AG09309 (cell line): ENCODE measurements around the gene PSIP1.
"Not testable (repeated sequence)": the region's sequence is repeated elsewhere in the genome, so short reads cannot be mapped to it uniquely, and the experiment has no call there.

Experiments
- DNase-seq: peaks from one replicate; pipeline ENCODE4 v3.0.0-alpha.2; 2010; ENCODE audit warnings: low read depth
- H3K4me3 ChIP-seq: 2 replicates; pipeline ENCODE4 v1.5.1; 2011; ENCODE audit warnings: mild to moderate bottlenecking, low read depth, low read length, moderate library complexity; ENCODE audit not compliant: control insufficient read depth
- TF ChIP-seq, protein P1 (sequence below): IDR thresholded peaks from 2 replicates; pipeline ENCODE4 v1.5.1; 2011; ENCODE audit warnings: mild to moderate bottlenecking, low read depth, low read length, inconsistent platforms; ENCODE audit not compliant: insufficient read depth, control insufficient read depth; ENCODE audit errors: missing control alignments

The PSIP1 gene

DNA sequence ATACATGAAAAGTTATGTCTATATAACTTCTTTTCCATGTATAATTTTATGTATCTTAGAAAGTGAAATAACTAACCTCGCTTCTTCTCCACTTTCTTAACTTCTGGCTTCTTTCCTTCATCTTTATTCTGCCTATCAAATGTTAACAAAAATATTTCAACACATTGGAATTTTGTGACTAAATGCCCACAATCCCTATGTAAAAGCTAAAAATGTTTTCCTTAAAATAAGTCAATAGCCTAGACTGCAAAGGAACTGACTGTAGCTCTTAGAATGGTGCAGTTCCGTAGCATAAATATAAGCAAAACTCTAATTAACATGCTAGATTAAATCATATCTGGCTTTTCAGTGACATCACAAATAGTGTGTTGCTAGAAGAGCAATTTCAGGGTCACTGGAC, 40.9 kb downstream of the PSIP1 start:
- TF ChIP-seq, protein P1, sequence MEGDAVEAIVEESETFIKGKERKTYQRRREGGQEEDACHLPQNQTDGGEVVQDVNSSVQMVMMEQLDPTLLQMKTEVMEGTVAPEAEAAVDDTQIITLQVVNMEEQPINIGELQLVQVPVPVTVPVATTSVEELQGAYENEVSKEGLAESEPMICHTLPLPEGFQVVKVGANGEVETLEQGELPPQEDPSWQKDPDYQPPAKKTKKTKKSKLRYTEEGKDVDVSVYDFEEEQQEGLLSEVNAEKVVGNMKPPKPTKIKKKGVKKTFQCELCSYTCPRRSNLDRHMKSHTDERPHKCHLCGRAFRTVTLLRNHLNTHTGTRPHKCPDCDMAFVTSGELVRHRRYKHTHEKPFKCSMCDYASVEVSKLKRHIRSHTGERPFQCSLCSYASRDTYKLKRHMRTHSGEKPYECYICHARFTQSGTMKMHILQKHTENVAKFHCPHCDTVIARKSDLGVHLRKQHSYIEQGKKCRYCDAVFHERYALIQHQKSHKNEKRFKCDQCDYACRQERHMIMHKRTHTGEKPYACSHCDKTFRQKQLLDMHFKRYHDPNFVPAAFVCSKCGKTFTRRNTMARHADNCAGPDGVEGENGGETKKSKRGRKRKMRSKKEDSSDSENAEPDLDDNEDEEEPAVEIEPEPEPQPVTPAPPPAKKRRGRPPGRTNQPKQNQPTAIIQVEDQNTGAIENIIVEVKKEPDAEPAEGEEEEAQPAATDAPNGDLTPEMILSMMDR, result no peak
- no peak for DNase-seq
- no peak overlapping the region for H3K4me3 ChIP-seq

- no peak overlapping the region for H3K4me3 ChIP-seq
- no peak for DNase-seq
- TF ChIP-seq, protein P1, result no peak
Observed at GRCh38 chr9:15469406-15469805, 41.4 kb downstream of the PSIP1 start.

DNA sequence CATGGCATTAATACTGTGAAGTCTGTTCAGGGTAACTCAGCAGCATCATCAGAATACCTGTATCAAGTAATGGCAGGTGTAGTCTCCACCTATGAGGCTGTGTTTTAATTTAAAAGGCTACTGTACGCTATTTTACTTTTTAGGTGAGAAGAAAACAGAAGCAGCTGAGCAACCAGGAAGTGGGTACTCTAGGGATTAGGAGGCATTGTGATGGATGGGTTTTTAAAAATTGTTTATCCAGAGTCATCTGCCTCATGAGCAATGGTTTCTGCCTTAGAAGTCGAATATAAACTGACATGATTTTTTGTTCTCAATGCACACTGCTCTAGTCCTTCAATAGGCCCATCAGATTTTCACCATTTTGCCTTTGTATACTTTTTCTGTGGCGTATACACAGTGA, 42.6 kb downstream of the PSIP1 start:
- DNase-seq, result no peak
- no peak overlapping the region for H3K4me3 ChIP-seq
- TF ChIP-seq, protein P1, result no peak

DNA sequence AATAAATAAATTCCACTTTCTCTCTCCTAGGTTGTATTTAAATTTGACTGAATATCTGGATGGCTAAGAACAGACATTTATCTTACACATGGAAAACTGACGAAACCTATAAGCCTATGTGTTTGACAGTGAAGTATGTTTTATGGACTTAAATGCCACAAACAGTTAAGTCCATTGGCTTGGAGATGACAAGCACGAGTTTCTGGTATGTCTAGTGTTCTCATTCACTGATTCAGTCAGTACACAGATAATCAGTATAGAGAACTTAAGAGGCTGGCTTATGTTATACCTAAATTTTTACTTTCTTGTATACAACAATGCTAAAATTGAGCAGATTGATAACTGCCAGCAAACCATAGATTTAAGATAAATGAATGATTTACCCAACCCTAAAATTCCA, 49.2 kb downstream of the PSIP1 start:
- H3K4me3 ChIP-seq, result no peak overlapping the region
- TF ChIP-seq, protein P1, result no peak
- no peak for DNase-seq

- H3K4me3 ChIP-seq, result no peak overlapping the region
- no peak for DNase-seq
- TF ChIP-seq, protein P1, result no peak
Observed at GRCh38 chr9:15461056-15461455, 49.7 kb downstream of the PSIP1 start.

DNA sequence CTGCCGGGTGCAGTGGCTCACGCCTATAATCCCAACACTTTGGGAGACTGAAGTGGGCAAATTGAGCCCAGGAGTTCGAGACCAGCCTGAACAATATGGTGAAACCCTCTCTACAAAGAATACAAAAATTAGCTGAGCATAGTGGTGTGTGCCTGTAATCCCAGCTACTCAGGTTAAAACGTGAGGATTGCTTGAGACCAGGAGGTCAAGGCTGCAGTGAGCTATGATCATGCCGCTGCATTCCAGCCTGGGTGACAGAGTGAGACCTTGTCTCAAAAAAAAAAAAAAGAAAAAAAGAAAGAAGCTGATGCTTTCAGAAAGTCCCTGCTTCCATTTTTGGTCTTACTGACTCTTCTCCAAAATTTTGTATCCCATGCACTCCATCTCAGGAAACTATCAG, 56.8 kb downstream of the PSIP1 start:
- no peak for DNase-seq
- no peak overlapping the region for H3K4me3 ChIP-seq
- TF ChIP-seq, protein P1, result no peak

GRCh38 chr9:15444141-15444540, 66.6 kb downstream of the PSIP1 start:
- DNase-seq, result no peak
- TF ChIP-seq, protein P1, result no peak
- H3K4me3 ChIP-seq, result no peak overlapping the region

DNA sequence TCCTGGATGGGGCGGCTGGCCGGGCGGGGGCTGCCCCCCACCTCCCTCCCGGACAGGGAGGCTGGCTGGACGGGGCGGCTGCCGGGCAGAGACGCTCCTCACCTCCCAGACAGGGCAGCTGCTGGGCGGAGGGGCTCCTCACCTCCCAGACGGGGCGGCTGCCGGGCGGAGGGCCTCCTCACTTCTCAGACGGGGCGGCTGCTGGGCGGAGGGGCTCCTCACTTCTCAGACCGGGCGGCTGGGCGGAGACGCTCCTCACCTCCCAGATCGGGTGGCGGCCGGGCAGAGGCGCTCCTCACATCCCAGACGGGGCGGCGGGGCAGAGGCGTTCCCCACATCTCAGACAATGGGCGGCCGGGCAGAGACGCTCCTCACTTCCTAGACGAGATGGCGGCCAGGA, 68.5 kb downstream of the PSIP1 start:
- not testable (repeated sequence) for DNase-seq, H3K4me3 ChIP-seq

GRCh38 chr9:15441841-15442240, 68.9 kb downstream of the PSIP1 start:
- not testable (repeated sequence) for DNase-seq, H3K4me3 ChIP-seq
